Occipital lobe (tissue), 2 donors: ENCODE results near the gene CENPE. TPM values are rescaled to one million over a fixed set of nuclear protein-coding genes. Genes with fewer than 3 reads are reported as not detected.
A peak's percentile ranks its signal among the peaks of the same experiment; 100 is the strongest.
"Not testable (repeated sequence)": the region's sequence is repeated elsewhere in the genome, so short reads cannot be mapped to it uniquely, and the experiment has no call there.

Experiments
- DNase-seq: peaks from one replicate; lab custom pipeline; 2025; lab: John Stamatoyannopoulos, UW
- total RNA-seq: library from RNA; depleted of rRNA; stranded (reverse); fragments of >200 nt; gene quantifications from one replicate; pipeline ENCODE4 v1.2.3, GENCODE V29; 2014

Gene CENPE
- 5.0 TPM for total RNA-seq

GRCh38 chr4:103198111-103198765 lies at the start of gene CENPE:
TSS of gene CENPE (minus strand) at chr4:103198343. CDS start at chr4:103198319, 24 bp downstream.
- DNase-seq: peak; percentile 75

DNA sequence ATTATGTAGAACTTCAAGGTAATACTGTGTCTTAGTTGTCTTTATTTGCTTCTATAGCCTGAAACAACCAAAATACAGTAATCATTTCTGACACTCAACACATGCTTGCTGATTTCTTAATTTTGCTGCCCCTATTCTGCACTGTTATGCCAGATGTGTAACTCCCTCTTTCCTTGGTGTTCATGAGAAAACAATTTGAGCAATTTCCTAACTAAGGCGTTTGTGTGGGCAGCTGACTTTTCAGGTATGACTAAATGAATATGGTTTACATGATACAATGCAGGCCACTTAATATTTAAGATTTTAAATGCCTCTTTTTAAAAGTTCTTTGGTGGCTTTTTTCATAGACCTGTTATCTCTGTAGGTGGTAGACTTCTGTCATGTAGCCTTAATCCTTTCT lies 46.1 kb upstream of the CENPE start:
- DNase-seq: no peak

DNA sequence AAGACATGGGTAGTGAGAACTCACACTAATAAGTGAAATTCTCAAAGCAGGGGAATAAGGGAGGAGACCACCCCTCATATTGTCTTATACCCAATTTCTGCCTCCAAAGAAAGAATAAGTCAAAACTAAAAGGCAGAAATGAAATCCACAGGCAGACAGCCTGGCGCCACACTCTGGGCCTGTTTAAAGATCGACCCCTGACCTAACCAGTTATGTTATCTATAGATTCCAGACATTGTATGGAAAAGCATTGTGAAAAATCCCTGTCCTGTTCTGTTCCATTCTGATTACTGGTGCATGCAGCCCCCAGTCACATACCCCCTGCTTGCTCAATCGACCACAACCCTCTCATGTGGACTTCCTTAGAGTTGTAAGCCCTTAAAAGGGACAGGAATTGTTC lies 32.8 kb upstream of the CENPE start:
- not testable (repeated sequence) for DNase-seq

DNA sequence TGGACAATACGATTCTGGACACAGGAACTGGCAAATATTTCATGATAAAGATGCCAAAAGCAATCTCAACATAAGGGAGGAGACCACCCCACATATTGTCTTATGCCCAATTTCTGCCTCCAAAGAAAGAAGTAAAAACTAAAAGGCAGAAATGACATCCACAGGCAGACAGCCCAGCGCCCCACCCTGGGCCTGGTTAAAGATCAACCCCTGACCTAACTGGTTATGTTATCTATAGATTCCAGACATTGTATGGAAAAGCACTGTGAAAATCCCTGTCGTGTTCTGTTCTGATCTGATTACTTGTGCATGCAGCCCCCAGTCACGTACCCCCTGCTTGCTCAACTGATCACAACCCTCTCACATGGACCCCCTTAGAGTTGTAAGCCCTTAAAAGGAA lies 25.4 kb upstream of the CENPE start:
- not testable (repeated sequence) for DNase-seq

DNA sequence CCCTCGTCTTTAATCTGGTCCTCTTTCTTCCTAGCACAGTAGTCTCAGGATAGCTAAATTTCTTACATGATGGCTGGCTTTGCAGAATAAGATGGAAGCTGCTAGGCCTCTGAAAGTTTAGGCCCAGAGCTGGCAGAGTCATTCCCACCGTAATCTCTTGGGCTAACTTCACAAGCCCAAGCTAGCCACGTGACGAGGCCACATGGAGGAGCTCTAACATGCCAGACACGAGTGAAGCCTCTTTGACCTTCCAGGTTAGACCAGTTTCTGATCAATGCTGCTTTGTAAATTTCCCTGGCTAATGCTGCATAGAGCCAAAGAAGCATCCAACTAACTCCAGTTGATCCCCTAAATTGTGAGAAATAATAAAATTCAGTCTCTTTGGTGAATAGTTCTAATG lies 9.5 kb upstream of the CENPE start:
- no peak for DNase-seq

DNA sequence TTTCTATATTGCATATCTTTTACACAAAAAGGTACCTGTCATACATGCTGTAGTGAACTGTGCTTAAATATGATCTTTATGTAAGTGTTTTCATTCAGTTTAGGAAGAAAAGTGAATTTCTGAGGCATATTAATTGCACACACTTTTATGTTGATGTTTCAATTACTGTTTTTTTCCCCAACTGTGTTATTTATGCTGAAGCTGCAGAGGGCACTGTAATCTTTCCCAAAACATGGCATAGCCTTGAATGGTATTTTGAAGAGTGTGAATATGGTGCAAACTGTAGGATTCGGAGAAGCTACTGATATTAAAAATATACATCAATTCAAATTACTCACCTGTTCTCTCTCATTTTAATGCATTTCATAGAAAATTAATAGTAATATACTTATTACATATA lies 6.0 kb upstream of the CENPE start:
- no peak for DNase-seq

- DNase-seq: no peak
These were observed 3.6 kb upstream of the CENPE start for GRCh38 chr4:103201724-103202123.

- DNase-seq: no peak
These were observed 3.1 kb upstream of the CENPE start for GRCh38 chr4:103201253-103201652.

DNA sequence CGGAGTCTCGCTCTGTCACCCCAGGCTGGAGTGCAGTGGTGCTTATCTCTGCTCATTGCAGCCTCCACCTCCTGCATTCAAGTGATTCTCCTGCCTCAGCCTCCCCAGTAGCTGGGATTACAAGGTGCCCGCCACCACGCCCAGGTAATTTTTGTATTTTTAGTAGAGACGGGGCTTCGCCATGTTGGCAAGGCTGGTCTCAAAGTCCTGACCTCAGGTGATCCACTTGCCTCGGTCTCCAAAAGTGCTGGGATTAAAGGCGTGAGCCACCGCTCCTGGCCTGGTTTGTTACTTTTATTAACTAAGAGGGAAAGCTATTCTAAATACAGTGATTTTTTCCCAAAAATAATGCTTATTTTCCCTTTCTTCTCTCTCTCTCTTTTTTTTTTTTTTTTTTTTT lies 866 bp upstream of the CENPE start:
- DNase-seq: no peak

DNA sequence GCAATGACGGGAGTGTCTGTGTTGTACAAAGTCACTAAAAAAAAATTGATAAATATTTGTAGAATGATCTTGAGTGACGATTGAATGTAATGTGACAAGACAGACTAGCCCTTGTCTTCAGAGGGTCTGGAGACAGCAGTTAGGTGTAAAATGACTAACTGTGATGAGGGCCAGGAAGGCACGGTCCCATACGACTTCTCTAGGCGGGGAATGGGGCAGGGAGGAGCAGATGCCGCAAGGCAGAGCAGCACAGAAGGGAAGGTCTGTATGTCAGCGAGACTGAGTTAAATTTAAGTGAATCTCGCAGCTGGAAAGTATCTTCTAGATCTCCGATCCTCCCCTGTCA lies 405 bp downstream of the CENPE start:
- no peak for DNase-seq

GRCh38 chr4:103193457-103193856 lies 4.7 kb downstream of the CENPE start:
- DNase-seq: no peak

DNA sequence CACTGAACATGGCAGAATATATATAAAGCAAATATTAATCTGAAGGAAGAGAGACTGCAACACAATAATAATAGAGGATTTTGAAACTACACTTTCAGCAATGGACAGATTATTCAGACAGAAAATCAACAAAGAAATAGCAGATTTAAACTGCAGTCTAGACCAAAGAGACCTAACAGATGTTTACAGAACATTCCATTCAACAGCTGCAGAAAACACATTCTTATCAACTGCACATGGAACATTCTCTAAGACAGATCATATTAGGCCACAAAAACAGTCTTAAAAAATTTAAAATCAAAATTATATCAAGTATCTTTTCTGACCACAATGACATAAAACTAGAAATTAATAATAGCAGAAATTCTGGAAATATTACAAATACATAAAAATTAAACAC lies 27.1 kb downstream of the CENPE start:
- no peak for DNase-seq

GRCh38 chr4:103169750-103170149 lies 28.4 kb downstream of the CENPE start:
- DNase-seq: not testable (repeated sequence)

DNA sequence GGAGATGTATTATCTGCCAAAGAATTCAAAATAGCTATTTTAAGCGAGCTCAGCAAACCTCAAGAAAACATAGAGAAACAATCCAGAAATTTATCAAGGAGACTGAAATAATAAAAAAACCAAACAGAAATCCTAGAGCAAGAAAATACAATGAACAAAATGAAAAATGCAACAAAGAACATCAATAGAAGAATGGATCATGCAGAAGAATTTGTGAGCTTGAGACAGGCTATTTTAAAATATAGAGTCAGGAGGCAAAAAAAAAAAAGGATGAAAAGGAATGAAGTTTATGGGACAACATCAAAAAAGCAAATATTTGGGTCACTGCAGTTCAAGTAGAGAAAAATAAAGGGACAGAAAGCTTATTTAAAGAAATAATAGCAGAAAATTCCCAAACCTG lies 29.1 kb downstream of the CENPE start:
- no peak for DNase-seq

- no peak for DNase-seq
These were observed 36.0 kb downstream of the CENPE start for GRCh38 chr4:103162176-103162575.

DNA sequence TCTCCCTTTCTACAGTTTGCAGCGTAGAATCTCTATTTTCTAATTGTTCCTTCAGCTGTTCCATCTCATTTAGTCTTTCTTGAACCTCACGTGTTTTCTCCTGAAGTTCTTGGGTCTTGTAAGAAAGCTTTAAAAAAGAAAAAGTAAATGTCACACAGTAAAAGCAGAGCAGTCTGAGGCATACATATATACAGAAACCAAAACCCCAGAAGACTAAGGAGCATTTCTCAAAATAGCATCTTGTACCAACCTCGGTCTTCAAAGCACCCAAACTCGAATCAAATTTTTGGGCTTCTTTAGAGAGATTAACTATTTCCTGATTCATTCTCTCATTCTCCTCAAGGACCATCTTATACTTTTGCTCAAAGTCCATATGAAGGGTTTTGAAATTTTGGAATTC lies 39.4 kb downstream of the CENPE start:
- DNase-seq: no peak

DNA sequence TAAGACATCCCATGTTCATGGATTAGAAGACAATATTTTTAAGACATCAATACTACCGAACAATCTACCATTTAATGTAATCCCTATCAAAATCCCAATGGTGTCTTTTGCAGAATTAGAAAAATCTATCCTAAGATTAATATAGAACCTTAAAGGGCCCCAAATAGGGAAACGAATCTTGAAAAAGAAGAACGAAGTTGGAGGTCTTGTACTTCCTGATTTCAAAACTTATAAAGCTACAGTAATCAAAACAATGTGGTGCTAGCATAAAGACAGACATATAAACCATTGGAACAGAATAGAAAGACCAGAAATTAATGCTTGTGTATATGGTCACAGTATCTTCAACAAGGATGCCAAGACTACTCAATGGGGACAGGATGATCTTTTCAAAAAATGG lies 42.0 kb downstream of the CENPE start:
- no peak for DNase-seq

- no peak for DNase-seq
These were observed 45.8 kb downstream of the CENPE start for GRCh38 chr4:103152381-103152780.

- DNase-seq: no peak
These were observed 47.5 kb downstream of the CENPE start for GRCh38 chr4:103150677-103151076.

DNA sequence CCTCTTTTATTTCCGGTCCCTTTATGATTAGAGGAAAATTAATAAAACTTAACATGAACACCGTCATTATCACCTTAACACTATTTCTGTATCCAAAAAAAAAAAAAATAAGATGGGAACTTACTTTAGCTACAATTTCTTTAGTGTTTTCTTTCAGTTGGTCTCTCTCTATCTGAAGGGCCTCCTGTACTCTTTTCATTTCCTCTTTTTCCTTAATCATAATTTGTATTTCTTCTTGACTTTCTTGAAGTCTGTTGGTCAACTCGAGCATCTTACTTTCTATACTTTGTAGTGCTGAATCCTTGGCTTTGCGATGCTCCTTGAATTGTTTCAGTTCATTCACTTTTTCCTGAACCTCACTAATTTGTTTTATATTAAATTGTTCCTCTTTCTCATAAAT lies 53.2 kb downstream of the CENPE start:
- no peak for DNase-seq

- no peak for DNase-seq
These were observed 60.7 kb downstream of the CENPE start for GRCh38 chr4:103137446-103137827.

GRCh38 chr4:103136671-103137445 lies 61.3 kb downstream of the CENPE start:
- no peak for DNase-seq

- no peak for DNase-seq
These were observed 69.0 kb downstream of the CENPE start for GRCh38 chr4:103129174-103129573.
